HEK293 (cell line): ENCODE results near the gene CCKAR.

Experiments used
- CTCF ChIA-PET: fragments of 350-600 bp; formaldehyde crosslinking; extraction: SDS; loops from one replicate; lab custom pipeline; 2021; ENCODE audit warnings: antibody characterized with exemption; lab: Yijun Ruan, JAX
- POLR2A ChIA-PET: fragments of 300-600 bp; formaldehyde crosslinking; extraction: SDS; loops from one replicate; lab custom pipeline; 2020; ENCODE audit warnings: antibody characterized with exemption, inconsistent platforms; lab: Yijun Ruan, JAX
- H3K27ac ChIP-seq: fragments of 200-500 bp; sonication (Bioruptor generic); 2 replicates; pipeline ENCODE4 v1.5.1; 2014; ENCODE audit warnings: low read depth, low read length, control low read depth, inconsistent platforms; ENCODE audit errors: extremely low read depth
- H3K36me3 ChIP-seq, 2 experiments: fragments of 200-500 bp in 1 of 2; sonication (Bioruptor generic) in 1 of 2; 1 replicate in 1 of 2; 2 replicates in 1 of 2; pipeline ENCODE4 v1.5.1; 2014 to 2017; ENCODE audit warnings: inconsistent platforms in 2 of 2, low read length in 2 of 2; ENCODE audit not compliant: control insufficient read depth in 2 of 2, insufficient read depth in 1 of 2
- H3K4me1 ChIP-seq: fragments of 200-500 bp; sonication (Bioruptor generic); 2 replicates; pipeline ENCODE4 v1.5.1; 2014; ENCODE audit warnings: mild to moderate bottlenecking, low read length, inconsistent platforms; ENCODE audit not compliant: control insufficient read depth, insufficient read depth
- H3K4me3 ChIP-seq: 2 replicates; pipeline ENCODE4 v1.5.1; 2011; ENCODE audit warnings: low read depth, mild to moderate bottlenecking, control low read depth, low read length, moderate library complexity
- H3K9me3 ChIP-seq: fragments of 200-500 bp; sonication (Bioruptor generic); 2 replicates; pipeline ENCODE4 v1.5.1; 2014; ENCODE audit warnings: low read depth, low read length, inconsistent platforms; ENCODE audit not compliant: control insufficient read depth, insufficient read depth
- BCL11B ChIP-seq: fragments of 450-650 bp; formaldehyde crosslinking; IDR thresholded peaks from 2 replicates; pipeline ENCODE4 v1.5.1; 2016; ENCODE audit warnings: low read depth, missing biosample characterization, missing genetic modification characterization
- BCL6B ChIP-seq: fragments of 450-650 bp; formaldehyde crosslinking; IDR thresholded peaks from 2 replicates; pipeline ENCODE4 v1.5.1; 2017; ENCODE audit warnings: missing biosample characterization, missing genetic modification characterization
- KLF7 ChIP-seq: fragments of 450-650 bp; formaldehyde crosslinking; IDR thresholded peaks from 2 replicates; pipeline ENCODE4 v1.5.1; 2016; ENCODE audit warnings: missing biosample characterization, missing genetic modification characterization, borderline replicate concordance
- PRDM1 ChIP-seq: fragments of 450-650 bp; formaldehyde crosslinking; IDR thresholded peaks from 2 replicates; pipeline ENCODE4; 2016; ENCODE audit warnings: missing biosample characterization, missing genetic modification characterization
- ZNF114 ChIP-seq: fragments of 450-650 bp; formaldehyde crosslinking; IDR thresholded peaks from 2 replicates; pipeline ENCODE4 v1.5.0; 2017; ENCODE audit warnings: missing biosample characterization, missing genetic modification characterization
- ZNF266 ChIP-seq: fragments of 450-650 bp; formaldehyde crosslinking; IDR thresholded peaks from 2 replicates; pipeline ENCODE4 v1.5.1; 2016; ENCODE audit warnings: missing biosample characterization, missing genetic modification characterization, low read depth
- ZNF274 ChIP-seq, 2 experiments: fragments of 200-500 bp in 1 of 2; fragments of 450-650 bp in 1 of 2; sonication (Bioruptor generic) in 1 of 2; formaldehyde crosslinking in 1 of 2; IDR thresholded peaks; 2 replicates each; pipeline versions ENCODE4 v1.5.1 to v1.6.1; 2014 to 2016; ENCODE audit warnings: borderline replicate concordance in 1 of 2, inconsistent platforms in 1 of 2, low read length in 1 of 2, missing biosample characterization in 1 of 2, missing genetic modification characterization in 1 of 2
- ZNF433 ChIP-seq: fragments of 450-650 bp; formaldehyde crosslinking; IDR thresholded peaks from 2 replicates; pipeline ENCODE4 v1.5.1; 2016; ENCODE audit warnings: missing biosample characterization, missing genetic modification characterization, low read depth
- ZNF600 ChIP-seq: fragments of 450-650 bp; formaldehyde crosslinking; IDR thresholded peaks from 2 replicates; pipeline ENCODE4 v1.5.1; 2016; ENCODE audit warnings: missing biosample characterization, missing genetic modification characterization
- ZNF623 ChIP-seq: fragments of 450-650 bp; formaldehyde crosslinking; IDR thresholded peaks from 2 replicates; pipeline ENCODE4 v1.5.1; 2016; ENCODE audit warnings: missing biosample characterization, missing genetic modification characterization
- ZNF677 ChIP-seq: fragments of 450-650 bp; IDR thresholded peaks from 2 replicates; pipeline ENCODE4 v1.5.0; 2018; ENCODE audit warnings: missing biosample characterization, mild to moderate bottlenecking, missing genetic modification characterization, moderate library complexity
- ZNF692 ChIP-seq: fragments of 450-650 bp; formaldehyde crosslinking; IDR thresholded peaks from 2 replicates; pipeline ENCODE4 v1.5.1; 2016; ENCODE audit warnings: missing biosample characterization, missing genetic modification characterization
- ZNF768 ChIP-seq: fragments of 450-650 bp; formaldehyde crosslinking; IDR thresholded peaks from 2 replicates; pipeline ENCODE4 v1.5.1; 2018; ENCODE audit warnings: missing biosample characterization, mild to moderate bottlenecking, missing genetic modification characterization
- ZSCAN30 ChIP-seq: fragments of 450-650 bp; IDR thresholded peaks from 2 replicates; pipeline ENCODE4 v1.5.1; 2018; ENCODE audit warnings: missing biosample characterization, mild to moderate bottlenecking, missing genetic modification characterization, moderate library complexity
- ZSCAN4 ChIP-seq: fragments of 450-650 bp; formaldehyde crosslinking; IDR thresholded peaks from 2 replicates; pipeline ENCODE4 v1.5.1; 2017; ENCODE audit warnings: missing biosample characterization, missing genetic modification characterization
- TF ChIP-seq, protein P1 (sequence below): fragments of 450-650 bp; formaldehyde crosslinking; IDR thresholded peaks from 2 replicates; pipeline ENCODE4 v1.5.1; 2016; ENCODE audit warnings: missing biosample characterization, missing genetic modification characterization
- TF ChIP-seq, protein P2 (sequence below): fragments of 450-650 bp; formaldehyde crosslinking; IDR thresholded peaks from 2 replicates; pipeline ENCODE4 v1.5.1; 2016; ENCODE audit warnings: missing biosample characterization, missing genetic modification characterization

CCKAR gene

GRCh38 chr4:26503844-26504243 is 13.6 kb upstream of the CCKAR start:
- Histone ChIP-seq H3K4me3 (no peak overlapping the region), H3K9me3 (no peaks in the 10 kb centered on the region), H3K27ac (no peak overlapping the region), H3K4me1 (no peaks in the 10 kb centered on the region), H3K36me3 (no peaks in the 10 kb centered on the region)
- CTCF ChIA-PET: interaction anchor here (1.0 kb wide), 1 partner anchor 45 kb away, joined by 3 read pairs; no protein-coding TSS in a partner anchor
- TF ChIP-seq ZNF433 (tag by site-specific recombination): no peak
- no peak for TF ChIP-seq PRDM1
- no peak for TF ChIP-seq BCL6B (tag by site-specific recombination)
- TF ChIP-seq ZSCAN30: no peak
- TF ChIP-seq ZNF266 (tag by site-specific recombination): no peak
- 0 out of 2 replicates have a peak, but pooled peaks have one; percentile 25 for TF ChIP-seq ZNF692 (tag by site-specific recombination)
- POLR2A ChIA-PET: no interaction called here

GRCh38 chr4:26503427-26503826 is 13.1 kb upstream of the CCKAR start:
- H3K4me3 ChIP-seq: no peak overlapping the region
- TF ChIP-seq ZNF623 (tag by site-specific recombination) (no peak), KLF7 (tag by site-specific recombination) (no peak), BCL11B (tag by site-specific recombination) (no peak), ZSCAN4 (tag by site-specific recombination) (no peak), ZNF274 (IDR thresholded peaks at IDR 0.05; ENCODE audit: low read length) (no peak), ZNF274 (tag by site-specific recombination; IDR thresholded peaks at IDR 0.05; ENCODE audit: borderline replicate concordance) (no peak), ZNF600 (tag by site-specific recombination) (no peak), ZNF114 (tag by site-specific recombination) (no peak), ZNF768 (tag by site-specific recombination) (no peak), ZNF677 (tag by site-specific recombination) (no peak)
- TF ChIP-seq, protein P1, sequence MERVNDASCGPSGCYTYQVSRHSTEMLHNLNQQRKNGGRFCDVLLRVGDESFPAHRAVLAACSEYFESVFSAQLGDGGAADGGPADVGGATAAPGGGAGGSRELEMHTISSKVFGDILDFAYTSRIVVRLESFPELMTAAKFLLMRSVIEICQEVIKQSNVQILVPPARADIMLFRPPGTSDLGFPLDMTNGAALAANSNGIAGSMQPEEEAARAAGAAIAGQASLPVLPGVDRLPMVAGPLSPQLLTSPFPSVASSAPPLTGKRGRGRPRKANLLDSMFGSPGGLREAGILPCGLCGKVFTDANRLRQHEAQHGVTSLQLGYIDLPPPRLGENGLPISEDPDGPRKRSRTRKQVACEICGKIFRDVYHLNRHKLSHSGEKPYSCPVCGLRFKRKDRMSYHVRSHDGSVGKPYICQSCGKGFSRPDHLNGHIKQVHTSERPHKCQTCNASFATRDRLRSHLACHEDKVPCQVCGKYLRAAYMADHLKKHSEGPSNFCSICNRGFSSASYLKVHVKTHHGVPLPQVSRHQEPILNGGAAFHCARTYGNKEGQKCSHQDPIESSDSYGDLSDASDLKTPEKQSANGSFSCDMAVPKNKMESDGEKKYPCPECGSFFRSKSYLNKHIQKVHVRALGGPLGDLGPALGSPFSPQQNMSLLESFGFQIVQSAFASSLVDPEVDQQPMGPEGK (tag by site-specific recombination): no peak
- TF ChIP-seq, protein P2, sequence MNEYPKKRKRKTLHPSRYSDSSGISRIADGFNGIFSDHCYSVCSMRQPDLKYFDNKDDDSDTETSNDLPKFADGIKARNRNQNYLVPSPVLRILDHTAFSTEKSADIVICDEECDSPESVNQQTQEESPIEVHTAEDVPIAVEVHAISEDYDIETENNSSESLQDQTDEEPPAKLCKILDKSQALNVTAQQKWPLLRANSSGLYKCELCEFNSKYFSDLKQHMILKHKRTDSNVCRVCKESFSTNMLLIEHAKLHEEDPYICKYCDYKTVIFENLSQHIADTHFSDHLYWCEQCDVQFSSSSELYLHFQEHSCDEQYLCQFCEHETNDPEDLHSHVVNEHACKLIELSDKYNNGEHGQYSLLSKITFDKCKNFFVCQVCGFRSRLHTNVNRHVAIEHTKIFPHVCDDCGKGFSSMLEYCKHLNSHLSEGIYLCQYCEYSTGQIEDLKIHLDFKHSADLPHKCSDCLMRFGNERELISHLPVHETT (tag by site-specific recombination): no peak
- H3K27ac ChIP-seq: no peak overlapping the region
- no peaks in the 10 kb centered on the region for H3K9me3 ChIP-seq
- ChIA-PET CTCF (interaction anchor here (1.0 kb wide), 1 partner anchor 44 kb away, joined by 3 read pairs; no protein-coding TSS in a partner anchor), POLR2A (no interaction called here)
- no peaks in the 10 kb centered on the region for H3K36me3 ChIP-seq
- H3K4me1 ChIP-seq: no peaks in the 10 kb centered on the region
